PFSK-1 (cell line): ENCODE measurements around the gene CRB2.

Experiments used
- FOXP2 ChIP-seq: optimal IDR thresholded peaks from 2 replicates; pipeline ENCODE3; 2011; ENCODE audit warnings: borderline replicate concordance, control low read depth, inconsistent platforms; ENCODE audit not compliant: insufficient read depth; ENCODE audit errors: extremely low read length, extremely low read depth
- POLR2AphosphoS5 ChIP-seq: IDR thresholded peaks from 2 replicates; pipeline ENCODE4 v1.6.1; 2012; ENCODE audit warnings: low read depth, mild to moderate bottlenecking, control low read depth, low read length, moderate library complexity
- REST ChIP-seq, 2 experiments: IDR thresholded peaks; 2 replicates each; pipeline versions ENCODE4 v1.6.1 to v1.8.0; 2011 to 2012; ENCODE audit warnings: low read depth in 2 of 2, low read length in 2 of 2, control low read depth in 1 of 2, inconsistent platforms in 1 of 2, mild to moderate bottlenecking in 1 of 2, moderate library complexity in 1 of 2; ENCODE audit not compliant: insufficient read depth in 1 of 2
- SIN3A ChIP-seq: IDR thresholded peaks from 2 replicates; pipeline ENCODE4 v1.6.1; 2012; ENCODE audit warnings: mild to moderate bottlenecking, low read length, moderate library complexity, borderline replicate concordance; ENCODE audit not compliant: insufficient read depth
- TAF1 ChIP-seq: IDR thresholded peaks from 2 replicates; pipeline ENCODE4 v1.6.1; 2012; ENCODE audit warnings: low read length, control low read depth, borderline replicate concordance; ENCODE audit not compliant: insufficient read depth

GRCh38 chr9:123370526-123371227, 14.7 kb downstream of the CRB2 start:
- no peak for TF ChIP-seq REST (IDR thresholded peaks at IDR 0.05; ENCODE audit: insufficient read depth in 1 of 2, low read depth in 2 of 2, low read length in 2 of 2)
- TF ChIP-seq FOXP2 = no peak
- no peak for TF ChIP-seq SIN3A
- TF ChIP-seq POLR2AphosphoS5 = no peak
- no peak for TF ChIP-seq TAF1
